OCI-LY1 (cell line): ENCODE results near the gene MAPK8.

Experiments
- H2AFZ ChIP-seq: fragments of 200-600 bp; sonication (generic), shearing (Covaris generic); 2 replicates; pipeline ENCODE4 v1.6.0; 2014; ENCODE audit warnings: antibody characterized with exemption, mild to moderate bottlenecking, low read length
- H3F3A ChIP-seq: fragments of 200-600 bp; sonication (generic), shearing (Covaris generic); 2 replicates; pipeline ENCODE4 v1.6.0; 2014; ENCODE audit warnings: mild to moderate bottlenecking, antibody characterized with exemption, low read length, moderate library complexity; ENCODE audit not compliant: insufficient read depth
- H3K27ac ChIP-seq: fragments of 200-600 bp; sonication (generic); 2 replicates; pipeline ENCODE4 v1.5.1; 2014; ENCODE audit warnings: low read length, mixed run types, mild to moderate bottlenecking, low read depth; ENCODE audit not compliant: poor library complexity, severe bottlenecking
- H3K27me3 ChIP-seq: fragments of 200-600 bp; sonication (generic); 2 replicates; pipeline ENCODE4 v1.6.0; 2014; ENCODE audit warnings: antibody characterized with exemption, mild to moderate bottlenecking, low read length, moderate library complexity; ENCODE audit not compliant: insufficient read depth
- H3K36me3 ChIP-seq: fragments of 200-600 bp; sonication (generic); 2 replicates; pipeline ENCODE4 v1.6.1; 2014; ENCODE audit warnings: mild to moderate bottlenecking, antibody characterized with exemption, low read length, moderate library complexity, mixed read lengths; ENCODE audit not compliant: insufficient read depth
- H3K4me1 ChIP-seq: fragments of 200-600 bp; sonication (generic); 2 replicates; pipeline ENCODE4 v1.5.1; 2014; ENCODE audit warnings: mild to moderate bottlenecking, low read length, moderate library complexity; ENCODE audit not compliant: insufficient read depth, severe bottlenecking
- H3K4me2 ChIP-seq: fragments of 200-600 bp; sonication (generic), shearing (Covaris generic); 2 replicates; pipeline ENCODE4 v1.6.1; 2014; ENCODE audit warnings: low read length
- H3K4me3 ChIP-seq: fragments of 200-600 bp; sonication (generic); 2 replicates; pipeline ENCODE4 v1.5.1; 2014; ENCODE audit warnings: low read length, low read depth, mild to moderate bottlenecking, mixed read lengths; ENCODE audit not compliant: poor library complexity, severe bottlenecking
- H3K79me2 ChIP-seq: fragments of 200-600 bp; shearing (Covaris generic); 2 replicates; pipeline ENCODE4 v1.6.1; 2016; ENCODE audit warnings: mixed run types, low read length, mixed read lengths; ENCODE audit not compliant: insufficient read depth
- H3K9ac ChIP-seq: fragments of 200-600 bp; sonication (generic), shearing (Covaris generic); 2 replicates; pipeline ENCODE4 v1.6.1; 2014; ENCODE audit warnings: mild to moderate bottlenecking, low read length, mixed read lengths
- H3K9me2 ChIP-seq: fragments of 200-600 bp; sonication (generic), shearing (Covaris generic); 2 replicates; pipeline ENCODE4 v1.6.1; 2014; ENCODE audit warnings: low read depth, mild to moderate bottlenecking, low read length, mixed read lengths
- H3K9me3 ChIP-seq: fragments of 200-600 bp; shearing (Covaris generic); 2 replicates; pipeline ENCODE4 v1.6.1; 2014; ENCODE audit warnings: low read length, mixed read lengths
- H4K20me1 ChIP-seq: fragments of 200-600 bp; sonication (generic), shearing (Covaris generic); 2 replicates; pipeline ENCODE4 v1.6.0; 2016; ENCODE audit warnings: mild to moderate bottlenecking, low read length; ENCODE audit not compliant: insufficient read depth
- EZH2 ChIP-seq: fragments of 200-600 bp; sonication (generic), shearing (Covaris generic); IDR thresholded peaks from 2 replicates; pipeline ENCODE4 v1.8.0; 2017; ENCODE audit warnings: borderline replicate concordance, mixed run types, mild to moderate bottlenecking, antibody characterized with exemption, low read length, moderate library complexity, mixed read lengths
- TF ChIP-seq, protein P1 (sequence below): fragments of 200-600 bp; sonication (generic), shearing (Covaris generic); IDR thresholded peaks from 2 replicates; pipeline ENCODE4 v1.5.1; 2017; ENCODE audit warnings: mild to moderate bottlenecking, antibody characterized with exemption, low read length, moderate library complexity, mixed read lengths

Gene MAPK8

DNA sequence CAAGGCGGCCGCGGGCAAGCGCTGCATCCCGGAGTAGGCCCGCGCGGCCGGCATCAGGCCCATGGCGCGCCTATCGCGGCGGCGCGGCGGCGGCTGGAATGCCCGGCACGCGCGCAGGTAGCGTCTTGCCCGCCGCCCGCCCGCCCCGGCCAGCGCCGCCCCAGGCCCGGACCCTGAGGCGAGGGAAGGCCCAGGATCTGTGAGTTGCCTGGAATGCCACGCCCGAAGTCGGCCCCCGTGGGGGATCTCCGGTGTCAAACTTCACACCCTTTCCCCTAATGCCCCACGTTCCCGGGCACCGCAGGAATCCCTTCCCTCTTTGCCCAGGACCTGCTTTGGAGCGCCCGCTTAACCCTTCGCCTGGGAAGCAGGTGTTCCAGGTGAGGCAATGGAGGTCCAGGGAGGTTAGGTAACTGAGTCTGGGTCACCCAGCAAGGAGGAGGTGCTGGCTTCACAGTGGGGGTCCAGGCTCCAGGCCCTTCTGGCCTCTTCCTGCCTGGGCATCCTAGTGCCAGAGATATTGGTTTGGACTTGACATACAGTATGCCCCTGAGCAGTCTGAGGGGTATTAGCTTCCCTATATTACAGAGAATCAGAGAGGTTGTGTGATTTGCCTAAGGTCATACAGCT is 160.2 kb downstream of the MAPK8 start:
- Histone ChIP-seq H3F3A (no peaks in the 10 kb centered on the region), H3K27me3 (no peaks in the 10 kb centered on the region), H3K4me3 (no peak overlapping the region), H3K9me3 (no peaks in the 10 kb centered on the region), H3K27ac (no peak overlapping the region), H3K79me2 (no peaks in the 10 kb centered on the region), H3K36me3 (no peaks in the 10 kb centered on the region), H3K9ac (no peak overlapping the region), H3K4me1 (no peaks in the 10 kb centered on the region), H4K20me1 (no peaks in the 10 kb centered on the region), H2AFZ (no peak overlapping the region), H3K9me2 (no peaks in the 10 kb centered on the region), H3K4me2 (no peak overlapping the region)
- no peak for TF ChIP-seq EZH2
- TF ChIP-seq, protein P1, sequence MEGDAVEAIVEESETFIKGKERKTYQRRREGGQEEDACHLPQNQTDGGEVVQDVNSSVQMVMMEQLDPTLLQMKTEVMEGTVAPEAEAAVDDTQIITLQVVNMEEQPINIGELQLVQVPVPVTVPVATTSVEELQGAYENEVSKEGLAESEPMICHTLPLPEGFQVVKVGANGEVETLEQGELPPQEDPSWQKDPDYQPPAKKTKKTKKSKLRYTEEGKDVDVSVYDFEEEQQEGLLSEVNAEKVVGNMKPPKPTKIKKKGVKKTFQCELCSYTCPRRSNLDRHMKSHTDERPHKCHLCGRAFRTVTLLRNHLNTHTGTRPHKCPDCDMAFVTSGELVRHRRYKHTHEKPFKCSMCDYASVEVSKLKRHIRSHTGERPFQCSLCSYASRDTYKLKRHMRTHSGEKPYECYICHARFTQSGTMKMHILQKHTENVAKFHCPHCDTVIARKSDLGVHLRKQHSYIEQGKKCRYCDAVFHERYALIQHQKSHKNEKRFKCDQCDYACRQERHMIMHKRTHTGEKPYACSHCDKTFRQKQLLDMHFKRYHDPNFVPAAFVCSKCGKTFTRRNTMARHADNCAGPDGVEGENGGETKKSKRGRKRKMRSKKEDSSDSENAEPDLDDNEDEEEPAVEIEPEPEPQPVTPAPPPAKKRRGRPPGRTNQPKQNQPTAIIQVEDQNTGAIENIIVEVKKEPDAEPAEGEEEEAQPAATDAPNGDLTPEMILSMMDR, result no peak

DNA sequence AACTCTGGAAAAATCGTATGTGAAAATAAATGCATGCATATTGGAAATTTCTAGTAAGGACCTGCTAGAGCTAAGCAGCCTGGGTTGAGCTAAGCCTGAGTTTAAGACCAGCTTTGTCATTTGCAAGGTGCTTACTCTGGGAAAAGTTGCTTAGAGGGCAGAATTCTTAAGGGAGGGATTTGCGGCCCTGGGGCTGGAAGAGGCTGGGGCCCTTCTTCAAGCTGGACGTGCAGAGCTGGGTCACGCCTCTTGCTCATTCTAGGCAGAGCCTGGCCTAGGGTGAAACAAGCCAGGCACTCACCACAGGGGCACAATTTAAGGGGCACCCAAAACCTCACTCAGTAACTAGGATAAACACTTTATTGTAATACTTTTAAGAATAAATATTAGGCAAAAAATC is 161.2 kb downstream of the MAPK8 start:
- Histone ChIP-seq H4K20me1 (no peaks in the 10 kb centered on the region), H3K27ac (no peak overlapping the region), H3K4me3 (no peak overlapping the region), H2AFZ (no peak overlapping the region), H3K27me3 (no peaks in the 10 kb centered on the region), H3K4me1 (no peaks in the 10 kb centered on the region), H3K9ac (no peak overlapping the region), H3K9me3 (no peaks in the 10 kb centered on the region), H3K9me2 (no peaks in the 10 kb centered on the region), H3K79me2 (no peaks in the 10 kb centered on the region), H3F3A (no peaks in the 10 kb centered on the region), H3K4me2 (no peak overlapping the region), H3K36me3 (no peaks in the 10 kb centered on the region)
- TF ChIP-seq, protein P1, result no peak
- TF ChIP-seq EZH2, result no peak

DNA sequence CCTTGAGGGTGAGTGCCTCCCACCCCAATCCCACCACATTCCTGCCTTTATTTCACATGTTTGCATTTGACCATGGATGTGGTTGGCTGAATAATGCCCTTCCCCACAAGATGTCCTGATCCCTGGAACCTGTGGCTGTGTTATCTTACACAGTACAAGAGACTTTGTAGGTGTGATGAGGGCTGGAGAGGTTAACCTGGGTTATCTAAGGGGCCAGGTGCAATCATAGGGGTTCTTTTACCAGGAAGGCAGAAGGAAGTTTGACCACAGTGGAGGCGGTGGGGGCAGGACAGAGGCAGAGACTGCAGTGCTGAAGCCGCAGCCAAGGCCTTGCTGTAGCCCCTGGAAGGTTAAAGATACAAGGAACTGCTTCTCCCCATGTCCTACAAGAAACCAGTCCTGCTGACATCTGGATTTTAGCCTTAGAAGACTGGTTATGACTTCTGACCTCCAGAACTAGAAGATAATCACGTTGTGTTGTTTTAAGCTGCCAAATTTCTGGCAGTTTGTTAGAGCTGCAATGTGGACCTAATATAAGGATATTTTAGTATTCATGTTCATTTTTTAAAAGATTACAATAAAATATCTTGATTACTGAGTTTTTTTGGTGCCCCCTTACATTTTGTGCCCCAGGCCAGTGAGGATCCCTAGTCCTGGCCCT is 161.8 kb downstream of the MAPK8 start:
- Histone ChIP-seq H3K4me1 (no peaks in the 10 kb centered on the region), H3K9me3 (no peaks in the 10 kb centered on the region), H3K9me2 (no peaks in the 10 kb centered on the region), H2AFZ (no peak overlapping the region), H3K79me2 (no peaks in the 10 kb centered on the region), H3K36me3 (no peaks in the 10 kb centered on the region), H3K4me2 (no peak overlapping the region), H3K4me3 (no peak overlapping the region), H3K27me3 (no peaks in the 10 kb centered on the region), H3F3A (no peaks in the 10 kb centered on the region), H3K9ac (no peak overlapping the region), H4K20me1 (no peaks in the 10 kb centered on the region), H3K27ac (no peak overlapping the region)
- TF ChIP-seq, protein P1, result no peak
- no peak for TF ChIP-seq EZH2
